SK-N-SH treated with all-trans-retinoic acid at 6 μM for 48 hours (cell line): ENCODE data around the gene DNAL1.

Source experiments
- ATAC-seq: fragments of 200-7000 bp; cut with Tn5 transposase; 3 replicates; pipeline ENCODE4 v1.9.1; 2020; ENCODE audit warnings: mild to moderate bottlenecking, moderate library complexity
- ARNTL ChIP-seq: fragments of 450-650 bp; formaldehyde crosslinking; IDR thresholded peaks from 2 replicates; pipeline ENCODE4 v1.5.0; 2020; ENCODE audit warnings: low read depth, mild to moderate bottlenecking, moderate library complexity, borderline replicate concordance
- BACH2 ChIP-seq: fragments of 250-450 bp; sonication (Bioruptor Pico); IDR thresholded peaks from 2 replicates; pipeline ENCODE4 v1.9.0; 2021; ENCODE audit warnings: mild to moderate bottlenecking, borderline replicate concordance
- CSDC2 ChIP-seq: fragments of 250-450 bp; sonication (Bioruptor Pico); IDR thresholded peaks from 2 replicates; pipeline ENCODE4 v1.5.0; 2020; ENCODE audit warnings: mild to moderate bottlenecking, moderate library complexity
- ESRRG ChIP-seq: fragments of 250-450 bp; sonication (Bioruptor Pico); IDR thresholded peaks from 2 replicates; pipeline ENCODE4 v1.6.1; 2021; ENCODE audit warnings: mild to moderate bottlenecking
- GLIS3 ChIP-seq: fragments of 250-450 bp; sonication (Bioruptor Pico); IDR thresholded peaks from 2 replicates; pipeline ENCODE4 v1.5.0; 2020; ENCODE audit warnings: mild to moderate bottlenecking, moderate library complexity
- OSR1 ChIP-seq: fragments of 250-450 bp; sonication (Bioruptor Pico); IDR thresholded peaks from 2 replicates; pipeline ENCODE4 v1.8.0; 2022; ENCODE audit warnings: moderate library complexity, mild to moderate bottlenecking, inconsistent platforms
- PATZ1 ChIP-seq: fragments of 250-450 bp; sonication (Bioruptor Pico); IDR thresholded peaks from 2 replicates; pipeline ENCODE4 v1.8.0; 2020; ENCODE audit warnings: mild to moderate bottlenecking, moderate library complexity, borderline replicate concordance
- RARB ChIP-seq: fragments of 250-450 bp; sonication (Bioruptor Pico); IDR thresholded peaks from 2 replicates; pipeline ENCODE4 v1.8.0; 2021; ENCODE audit warnings: mild to moderate bottlenecking, moderate library complexity
- TCF4 ChIP-seq: fragments of 250-450 bp; sonication (Bioruptor Pico); IDR thresholded peaks from 2 replicates; pipeline ENCODE4 v1.8.0; 2021; ENCODE audit warnings: mild to moderate bottlenecking, moderate library complexity, borderline replicate concordance
- TOX ChIP-seq: fragments of 250-450 bp; sonication (Bioruptor Pico); IDR thresholded peaks from 2 replicates; pipeline ENCODE4 v1.8.0; 2021; ENCODE audit warnings: mild to moderate bottlenecking, moderate library complexity, borderline replicate concordance
- TSHZ2 ChIP-seq: fragments of 250-450 bp; sonication (Bioruptor Pico); IDR thresholded peaks from 2 replicates; pipeline ENCODE4 v1.5.0; 2020; ENCODE audit warnings: mild to moderate bottlenecking, moderate library complexity
- ZC3H10 ChIP-seq: fragments of 250-450 bp; sonication (Bioruptor Pico); IDR thresholded peaks from 2 replicates; pipeline ENCODE4 v1.5.1; 2021; ENCODE audit warnings: mild to moderate bottlenecking, moderate library complexity
- ZFP3 ChIP-seq: fragments of 250-450 bp; sonication (Bioruptor Pico); IDR thresholded peaks from 2 replicates; pipeline ENCODE4 v1.5.0; 2020; ENCODE audit warnings: mild to moderate bottlenecking, moderate library complexity
- ZFP30 ChIP-seq: fragments of 450-650 bp; formaldehyde crosslinking; IDR thresholded peaks from 2 replicates; pipeline ENCODE4 v1.5.0; 2022; ENCODE audit warnings: mild to moderate bottlenecking, moderate library complexity
- ZNF565 ChIP-seq: fragments of 450-650 bp; formaldehyde crosslinking; conservative IDR thresholded peaks from 2 replicates; pipeline ENCODE4 v1.5.0; 2020; ENCODE audit warnings: low read depth, mild to moderate bottlenecking, moderate library complexity
- ZNF8 ChIP-seq: fragments of 450-650 bp; formaldehyde crosslinking; IDR thresholded peaks from 2 replicates; pipeline ENCODE4 v1.5.0; 2020; ENCODE audit warnings: mild to moderate bottlenecking, moderate library complexity
- TF ChIP-seq, protein P1 (sequence below): fragments of 250-450 bp; sonication (Bioruptor Pico); IDR thresholded peaks from 2 replicates; pipeline ENCODE4 v1.5.1; 2021; ENCODE audit warnings: mild to moderate bottlenecking, moderate library complexity
- TF ChIP-seq, protein P2 (sequence below): fragments of 250-450 bp; sonication (Bioruptor Pico); IDR thresholded peaks from 2 replicates; pipeline ENCODE4 v1.5.1; 2020; ENCODE audit warnings: low read depth, mild to moderate bottlenecking, moderate library complexity
- TF ChIP-seq, protein P3 (sequence below): fragments of 250-450 bp; sonication (Bioruptor Pico); IDR thresholded peaks from 2 replicates; pipeline ENCODE4 v1.8.0; 2021; ENCODE audit warnings: low read depth, mild to moderate bottlenecking, moderate library complexity, borderline replicate concordance

Gene DNAL1

GRCh38 chr14:73720636-73721035 lies 75.8 kb downstream of the DNAL1 start:
- no peak for ATAC-seq
- TF ChIP-seq ESRRG (no peak), BACH2 (CRISPR knock-in tag) (no peak), ARNTL (CRISPR knock-in tag) (no peak), OSR1 (CRISPR knock-in tag) (no peak), RARB (CRISPR knock-in tag) (no peak), TSHZ2 (no peak), CSDC2 (no peak), ZNF8 (CRISPR knock-in tag) (no peak), TOX (CRISPR knock-in tag) (no peak), PATZ1 (CRISPR knock-in tag) (no peak), ZNF565 (CRISPR knock-in tag) (no peak), TCF4 (CRISPR knock-in tag) (no peak), ZFP3 (CRISPR knock-in tag) (no peak), ZFP30 (CRISPR knock-in tag) (no peak), ZC3H10 (CRISPR knock-in tag) (no peak), GLIS3 (no peak)
- TF ChIP-seq, protein P1, sequence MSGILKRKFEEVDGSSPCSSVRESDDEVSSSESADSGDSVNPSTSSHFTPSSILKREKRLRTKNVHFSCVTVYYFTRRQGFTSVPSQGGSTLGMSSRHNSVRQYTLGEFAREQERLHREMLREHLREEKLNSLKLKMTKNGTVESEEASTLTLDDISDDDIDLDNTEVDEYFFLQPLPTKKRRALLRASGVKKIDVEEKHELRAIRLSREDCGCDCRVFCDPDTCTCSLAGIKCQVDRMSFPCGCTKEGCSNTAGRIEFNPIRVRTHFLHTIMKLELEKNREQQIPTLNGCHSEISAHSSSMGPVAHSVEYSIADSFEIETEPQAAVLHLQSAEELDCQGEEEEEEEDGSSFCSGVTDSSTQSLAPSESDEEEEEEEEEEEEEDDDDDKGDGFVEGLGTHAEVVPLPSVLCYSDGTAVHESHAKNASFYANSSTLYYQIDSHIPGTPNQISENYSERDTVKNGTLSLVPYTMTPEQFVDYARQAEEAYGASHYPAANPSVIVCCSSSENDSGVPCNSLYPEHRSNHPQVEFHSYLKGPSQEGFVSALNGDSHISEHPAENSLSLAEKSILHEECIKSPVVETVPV = no peak
- TF ChIP-seq, protein P2, sequence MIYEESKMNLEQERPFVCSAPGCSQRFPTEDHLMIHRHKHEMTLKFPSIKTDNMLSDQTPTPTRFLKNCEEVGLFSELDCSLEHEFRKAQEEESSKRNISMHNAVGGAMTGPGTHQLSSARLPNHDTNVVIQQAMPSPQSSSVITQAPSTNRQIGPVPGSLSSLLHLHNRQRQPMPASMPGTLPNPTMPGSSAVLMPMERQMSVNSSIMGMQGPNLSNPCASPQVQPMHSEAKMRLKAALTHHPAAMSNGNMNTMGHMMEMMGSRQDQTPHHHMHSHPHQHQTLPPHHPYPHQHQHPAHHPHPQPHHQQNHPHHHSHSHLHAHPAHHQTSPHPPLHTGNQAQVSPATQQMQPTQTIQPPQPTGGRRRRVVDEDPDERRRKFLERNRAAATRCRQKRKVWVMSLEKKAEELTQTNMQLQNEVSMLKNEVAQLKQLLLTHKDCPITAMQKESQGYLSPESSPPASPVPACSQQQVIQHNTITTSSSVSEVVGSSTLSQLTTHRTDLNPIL (CRISPR knock-in tag) = no peak
- TF ChIP-seq, protein P3, sequence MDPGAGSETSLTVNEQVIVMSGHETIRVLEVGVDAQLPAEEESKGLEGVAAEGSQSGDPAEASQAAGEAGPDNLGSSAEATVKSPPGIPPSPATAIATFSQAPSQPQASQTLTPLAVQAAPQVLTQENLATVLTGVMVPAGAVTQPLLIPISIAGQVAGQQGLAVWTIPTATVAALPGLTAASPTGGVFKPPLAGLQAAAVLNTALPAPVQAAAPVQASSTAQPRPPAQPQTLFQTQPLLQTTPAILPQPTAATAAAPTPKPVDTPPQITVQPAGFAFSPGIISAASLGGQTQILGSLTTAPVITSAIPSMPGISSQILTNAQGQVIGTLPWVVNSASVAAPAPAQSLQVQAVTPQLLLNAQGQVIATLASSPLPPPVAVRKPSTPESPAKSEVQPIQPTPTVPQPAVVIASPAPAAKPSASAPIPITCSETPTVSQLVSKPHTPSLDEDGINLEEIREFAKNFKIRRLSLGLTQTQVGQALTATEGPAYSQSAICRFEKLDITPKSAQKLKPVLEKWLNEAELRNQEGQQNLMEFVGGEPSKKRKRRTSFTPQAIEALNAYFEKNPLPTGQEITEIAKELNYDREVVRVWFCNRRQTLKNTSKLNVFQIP (CRISPR knock-in tag) = no peak

DNA sequence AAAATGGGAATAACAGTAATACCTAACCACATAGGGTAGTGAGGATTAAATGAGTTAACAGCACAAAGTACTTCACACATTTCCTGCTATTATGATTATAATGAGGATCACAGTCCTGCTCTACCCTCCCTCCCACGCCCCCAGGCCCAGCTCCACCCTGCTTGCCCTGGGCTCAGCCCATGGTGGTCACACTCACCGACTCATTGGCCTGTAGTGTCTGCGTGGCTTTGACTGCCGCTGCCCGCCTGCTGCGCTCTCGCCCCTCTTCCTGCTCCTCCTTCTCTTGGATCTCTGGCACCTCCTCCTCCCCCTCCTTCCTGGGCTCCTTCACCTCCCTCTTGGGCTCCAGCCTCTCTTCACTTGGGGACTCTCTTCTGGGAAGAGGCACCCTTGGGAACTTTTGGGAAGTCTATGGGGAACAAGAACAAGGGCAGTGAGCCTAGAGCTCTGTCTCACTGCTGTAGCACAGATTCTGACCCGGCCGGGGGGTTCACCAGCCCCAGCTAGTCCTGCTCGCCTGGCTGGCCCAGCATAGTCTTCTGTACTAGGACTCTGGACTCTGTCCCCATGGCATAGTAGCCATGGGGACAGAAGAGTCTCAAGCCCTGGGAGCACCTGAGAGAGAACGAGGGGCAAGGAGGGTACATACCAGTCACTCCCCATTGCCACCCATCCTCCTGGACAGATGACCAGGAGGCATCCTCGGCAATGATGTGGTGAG lies 76.5 kb downstream of the DNAL1 start:
- TF ChIP-seq, protein P1 = no peak
- TF ChIP-seq ZC3H10 (CRISPR knock-in tag) = no peak
- no peak for TF ChIP-seq ESRRG
- TF ChIP-seq ZFP3 (CRISPR knock-in tag) = no peak
- no peak for TF ChIP-seq TOX (CRISPR knock-in tag)
- TF ChIP-seq ARNTL (CRISPR knock-in tag) = no peak
- TF ChIP-seq BACH2 (CRISPR knock-in tag) = no peak
- TF ChIP-seq CSDC2 = no peak
- TF ChIP-seq RARB (CRISPR knock-in tag) = no peak
- no peak for TF ChIP-seq ZNF565 (CRISPR knock-in tag)
- no peak for TF ChIP-seq ZFP30 (CRISPR knock-in tag)
- TF ChIP-seq, protein P3 (CRISPR knock-in tag) = no peak
- TF ChIP-seq, all 23 proteins: peak for 0
- ATAC-seq = no peak
